ENCODE measurements around the gene WRNIP1. TPM values are rescaled to one million over a fixed set of nuclear protein-coding genes. Genes with fewer than 3 reads are reported as not detected.

The WRNIP1 gene
- total RNA-seq, 1 donor from 2014 or later, result 25.3 TPM

GRCh38 chr6:2773449-2773848, 8.3 kb downstream of the WRNIP1 start:
- H3K36me3 Mint-ChIP-seq, result peaks cover 45% of the 10 kb centered on the region
- Histone ChIP-seq H3K4me3 (no peak overlapping the region), H3K27ac (no peak overlapping the region), H3K4me2 (no peak overlapping the region), H3K36me3 (no peaks in the 10 kb centered on the region), H2AFZ (replicated peaks) (no peak overlapping the region), H3K27me3 (no peaks in the 10 kb centered on the region), H3K4me1 (peaks cover 36% of the 10 kb centered on the region), H4K20me1 (ENCODE audit: low read depth) (peaks cover 55% of the 10 kb centered on the region), H3K9ac (no peak overlapping the region), H3K79me2 (ENCODE audit: low read depth) (peaks cover 78% of the 10 kb centered on the region), H3K9me3 (ENCODE audit: low read depth) (no peaks in the 10 kb centered on the region), H3F3A (ENCODE audit: low read depth) (peaks cover 3% of the 10 kb centered on the region)
- no peak for TF ChIP-seq EZH2 (IDR thresholded peaks at IDR 0.05)
- TF ChIP-seq, protein P1, sequence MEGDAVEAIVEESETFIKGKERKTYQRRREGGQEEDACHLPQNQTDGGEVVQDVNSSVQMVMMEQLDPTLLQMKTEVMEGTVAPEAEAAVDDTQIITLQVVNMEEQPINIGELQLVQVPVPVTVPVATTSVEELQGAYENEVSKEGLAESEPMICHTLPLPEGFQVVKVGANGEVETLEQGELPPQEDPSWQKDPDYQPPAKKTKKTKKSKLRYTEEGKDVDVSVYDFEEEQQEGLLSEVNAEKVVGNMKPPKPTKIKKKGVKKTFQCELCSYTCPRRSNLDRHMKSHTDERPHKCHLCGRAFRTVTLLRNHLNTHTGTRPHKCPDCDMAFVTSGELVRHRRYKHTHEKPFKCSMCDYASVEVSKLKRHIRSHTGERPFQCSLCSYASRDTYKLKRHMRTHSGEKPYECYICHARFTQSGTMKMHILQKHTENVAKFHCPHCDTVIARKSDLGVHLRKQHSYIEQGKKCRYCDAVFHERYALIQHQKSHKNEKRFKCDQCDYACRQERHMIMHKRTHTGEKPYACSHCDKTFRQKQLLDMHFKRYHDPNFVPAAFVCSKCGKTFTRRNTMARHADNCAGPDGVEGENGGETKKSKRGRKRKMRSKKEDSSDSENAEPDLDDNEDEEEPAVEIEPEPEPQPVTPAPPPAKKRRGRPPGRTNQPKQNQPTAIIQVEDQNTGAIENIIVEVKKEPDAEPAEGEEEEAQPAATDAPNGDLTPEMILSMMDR (IDR thresholded peaks at IDR 0.05), result no peak
- TF ChIP-seq EZH2phosphoT487 (IDR thresholded peaks at IDR 0.05), result no peak
- DNase-seq (ENCODE audit: low spot score), result no peak
- no peak overlapping the region for H3K27ac Mint-ChIP-seq
- no peak overlapping the region for H3K4me3 Mint-ChIP-seq
- no peaks in the 10 kb centered on the region for H3K9me3 Mint-ChIP-seq
- H3K27me3 Mint-ChIP-seq (ENCODE audit: insufficient read depth, low read depth), result no peaks in the 10 kb centered on the region
- peaks cover 18% of the 10 kb centered on the region for H3K4me1 Mint-ChIP-seq

DNA sequence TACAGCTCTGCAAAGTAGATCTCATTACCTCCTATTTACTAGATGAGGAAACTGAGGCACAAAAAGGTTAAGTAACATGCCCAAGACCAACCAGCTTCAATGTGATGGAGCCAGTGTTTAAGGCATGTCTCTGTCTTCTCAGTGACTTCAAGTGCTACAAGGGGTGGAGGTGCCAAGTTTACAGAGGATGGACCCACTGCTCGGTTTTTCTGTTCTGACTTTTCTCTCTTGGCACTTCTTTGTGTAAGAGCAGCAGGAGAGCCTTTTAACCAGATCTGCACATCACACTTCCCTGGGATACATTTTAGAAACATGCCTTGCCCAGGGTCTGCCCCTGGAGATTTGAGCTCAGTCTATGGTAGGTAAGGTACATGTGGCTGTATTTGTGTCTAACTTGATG, 9.8 kb downstream of the WRNIP1 start:
- Mint-ChIP-seq H3K4me1 (peaks cover 13% of the 10 kb centered on the region), H3K9me3 (no peaks in the 10 kb centered on the region), H3K27me3 (ENCODE audit: insufficient read depth, low read depth) (no peaks in the 10 kb centered on the region), H3K4me3 (no peak overlapping the region), H3K36me3 (peaks cover 53% of the 10 kb centered on the region), H3K27ac (no peak overlapping the region)
- Histone ChIP-seq H3K79me2 (ENCODE audit: low read depth) (peaks cover 63% of the 10 kb centered on the region), H3K27me3 (no peaks in the 10 kb centered on the region), H3K4me2 (no peak overlapping the region), H3K4me1 (peaks cover 20% of the 10 kb centered on the region), H3K9ac (no peak overlapping the region), H4K20me1 (ENCODE audit: low read depth) (peaks cover 40% of the 10 kb centered on the region), H3K27ac (no peak overlapping the region), H3K9me3 (ENCODE audit: low read depth) (no peaks in the 10 kb centered on the region), H2AFZ (replicated peaks) (no peak overlapping the region), H3F3A (ENCODE audit: low read depth) (peaks cover 3% of the 10 kb centered on the region), H3K36me3 (no peaks in the 10 kb centered on the region), H3K4me3 (no peak overlapping the region)
- no peak for DNase-seq (ENCODE audit: low spot score)
- TF ChIP-seq EZH2phosphoT487 (IDR thresholded peaks at IDR 0.05), result no peak
- TF ChIP-seq, protein P1 (IDR thresholded peaks at IDR 0.05), result no peak
- no peak for TF ChIP-seq EZH2 (IDR thresholded peaks at IDR 0.05)

DNA sequence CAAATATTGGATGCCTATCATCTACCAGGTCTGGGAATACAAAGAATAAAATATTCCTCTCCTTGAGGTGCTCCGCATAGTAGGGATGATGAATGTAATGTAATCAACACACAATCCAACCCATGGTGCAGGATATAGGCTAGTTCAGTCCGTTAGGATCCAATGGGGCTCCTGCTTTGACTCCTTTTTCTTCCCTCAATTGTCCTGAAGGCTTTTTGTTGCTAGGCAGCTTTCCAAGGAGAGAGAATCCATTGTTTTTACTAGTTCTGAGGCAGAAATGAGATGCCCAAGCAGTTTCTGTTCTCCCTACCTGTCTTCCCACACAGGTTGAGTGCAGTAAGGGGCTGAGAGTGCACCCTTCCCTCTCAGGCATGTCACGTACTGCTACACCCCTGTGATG, 12.1 kb downstream of the WRNIP1 start:
- no peak overlapping the region for H3K4me3 Mint-ChIP-seq
- peaks cover 45% of the 10 kb centered on the region for H3K36me3 Mint-ChIP-seq
- H3K9ac ChIP-seq, result no peak overlapping the region
- peak; percentile 37 for DNase-seq (ENCODE audit: low spot score)
- H3K9me3 Mint-ChIP-seq, result no peaks in the 10 kb centered on the region
- no peak overlapping the region for H2AFZ ChIP-seq (replicated peaks)
- peak overlapping the region; percentile 1 for H3K4me2 ChIP-seq
- peaks cover 15% of the 10 kb centered on the region for H3K4me1 Mint-ChIP-seq
- H3K9me3 ChIP-seq (ENCODE audit: low read depth), result no peaks in the 10 kb centered on the region
- no peak overlapping the region for H3K27ac Mint-ChIP-seq
- TF ChIP-seq EZH2phosphoT487 (IDR thresholded peaks at IDR 0.05) (no peak), EZH2 (IDR thresholded peaks at IDR 0.05) (no peak)
- TF ChIP-seq, protein P1 (IDR thresholded peaks at IDR 0.05), result no peak
- peaks cover 28% of the 10 kb centered on the region for H4K20me1 ChIP-seq (ENCODE audit: low read depth)
- H3F3A ChIP-seq (ENCODE audit: low read depth), result no peaks in the 10 kb centered on the region
- no peaks in the 10 kb centered on the region for H3K36me3 ChIP-seq
- no peak overlapping the region for H3K4me3 ChIP-seq
- H3K27me3 ChIP-seq, result no peaks in the 10 kb centered on the region
- H3K4me1 ChIP-seq, result peaks cover 11% of the 10 kb centered on the region
- peaks cover 2% of the 10 kb centered on the region for H3K27me3 Mint-ChIP-seq (ENCODE audit: insufficient read depth, low read depth)
- H3K79me2 ChIP-seq (ENCODE audit: low read depth), result peaks cover 42% of the 10 kb centered on the region
- H3K27ac ChIP-seq, result no peak overlapping the region

Data from neural progenitor cell (in vitro differentiated cells).